Putamen (tissue), 1 donor: ENCODE results near the gene BIRC3.
"Not testable (repeated sequence)": the region's sequence is repeated elsewhere in the genome, so short reads cannot be mapped to it uniquely, and the experiment has no call there.

Experiments
- DNase-seq: peaks from one replicate; pipeline ENCODE4 v3.0.0-alpha.2; 2016; ENCODE audit warnings: low spot score

Gene BIRC3

DNA sequence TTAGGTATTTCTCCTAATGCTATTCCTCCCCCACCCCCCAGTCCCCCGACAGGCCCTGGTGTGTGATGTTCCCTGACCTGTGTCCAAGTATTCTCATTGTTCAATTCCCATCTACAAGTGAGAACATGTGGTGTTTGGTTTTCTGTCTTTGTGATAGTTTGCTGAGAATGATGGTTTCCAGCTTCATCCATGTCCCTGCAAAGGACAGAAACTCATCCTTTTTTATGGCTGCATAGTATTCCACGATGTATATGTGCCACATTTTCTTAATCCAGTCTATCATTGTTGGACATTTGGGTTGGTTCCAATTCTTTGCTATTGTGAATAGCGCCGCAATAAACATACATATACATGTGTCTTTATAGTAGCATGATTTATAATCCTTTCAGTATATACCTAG, 20.5 kb upstream of the BIRC3 start:
- not testable (repeated sequence) for DNase-seq

DNA sequence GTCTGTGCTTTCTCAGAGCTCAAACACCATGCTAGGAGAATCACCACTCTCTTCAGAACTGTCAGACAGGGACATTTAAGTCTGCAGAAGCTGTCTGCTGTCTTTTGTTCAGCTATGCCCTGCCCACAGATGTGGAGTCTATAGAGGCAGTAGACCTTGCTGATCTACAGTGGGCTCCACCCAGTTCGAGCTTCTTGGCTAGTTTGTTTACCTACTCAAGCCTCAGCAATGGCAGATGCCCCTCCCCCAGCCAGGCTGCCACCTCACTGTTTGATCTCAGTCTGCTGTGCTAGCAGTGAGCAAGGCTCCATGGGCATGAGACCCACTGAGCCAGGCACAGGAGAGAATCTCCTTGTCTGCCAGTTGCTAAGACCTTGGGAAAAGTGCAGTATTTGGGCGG, 16.4 kb upstream of the BIRC3 start:
- DNase-seq: not testable (repeated sequence)

DNA sequence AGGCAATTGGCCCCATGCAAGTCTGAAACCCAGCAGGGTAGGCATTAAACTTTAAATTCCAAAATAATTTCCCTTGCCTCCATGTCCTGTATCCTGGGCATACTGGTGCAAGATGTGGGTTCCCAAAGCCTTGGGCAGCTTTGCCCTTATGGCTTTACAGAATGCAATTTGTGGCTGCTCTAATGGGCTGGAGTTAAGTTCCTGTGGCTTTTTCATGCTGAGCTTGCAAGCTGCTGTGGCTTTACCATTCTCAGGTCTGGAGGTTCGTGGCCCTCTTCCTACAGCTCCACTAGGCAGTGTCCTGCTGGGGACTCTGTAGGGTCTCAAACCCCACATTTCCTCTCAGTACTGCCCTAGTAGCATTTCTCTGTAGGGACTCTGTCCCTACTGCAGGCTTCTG, 15.0 kb upstream of the BIRC3 start:
- DNase-seq: no peak

DNA sequence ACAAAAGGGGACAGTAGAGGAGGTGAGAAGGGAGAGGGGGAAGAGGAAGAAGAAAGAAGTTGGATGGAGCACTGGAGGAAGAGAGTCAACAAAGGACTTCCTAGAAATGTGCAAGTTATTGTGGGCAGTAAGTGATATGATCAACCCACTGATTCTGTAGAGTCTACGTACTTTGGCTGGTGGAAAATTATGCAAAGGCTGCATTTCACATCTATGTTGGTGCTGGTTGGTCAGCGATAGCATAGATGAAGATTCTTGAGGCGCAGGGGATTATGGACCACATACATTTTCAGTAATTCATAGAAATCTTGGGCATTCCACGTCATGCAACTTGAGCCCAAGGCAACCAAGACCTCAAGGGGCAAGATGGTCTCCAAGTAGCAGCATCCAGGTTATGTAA, 12.6 kb upstream of the BIRC3 start:
- DNase-seq: no peak

DNA sequence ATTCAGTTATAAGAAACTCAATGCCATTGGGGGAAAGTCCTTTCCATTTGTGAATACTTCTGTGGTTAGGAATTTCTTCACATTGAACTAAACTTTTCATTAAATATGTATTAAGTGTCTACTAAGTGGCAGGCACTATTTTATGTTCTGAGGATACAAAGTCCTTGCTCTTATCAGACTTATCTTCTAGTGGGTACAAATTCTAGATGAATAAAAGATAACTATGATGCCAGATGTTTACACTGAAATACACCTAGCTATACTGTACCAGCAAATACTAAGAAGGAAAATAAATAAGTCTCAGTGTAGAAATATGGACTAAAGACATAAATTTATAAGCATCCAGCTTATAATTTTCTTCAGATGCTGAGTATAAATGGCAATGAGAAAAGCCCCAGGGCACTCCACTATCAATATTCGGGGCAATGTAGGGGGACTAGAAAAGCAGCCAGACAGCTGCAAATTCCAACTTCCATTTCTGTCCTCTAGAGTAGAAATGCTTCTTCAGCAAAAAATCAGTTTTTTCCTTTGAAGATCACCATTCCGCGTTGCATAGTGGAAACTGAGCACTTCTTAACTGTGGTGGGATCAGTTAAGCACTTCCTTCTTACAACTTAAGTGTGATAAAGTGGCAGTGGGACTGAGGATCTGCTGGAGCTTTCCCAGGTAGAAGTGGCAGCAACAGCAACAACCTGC, 11.8 kb upstream of the BIRC3 start:
- no peak for DNase-seq

DNA sequence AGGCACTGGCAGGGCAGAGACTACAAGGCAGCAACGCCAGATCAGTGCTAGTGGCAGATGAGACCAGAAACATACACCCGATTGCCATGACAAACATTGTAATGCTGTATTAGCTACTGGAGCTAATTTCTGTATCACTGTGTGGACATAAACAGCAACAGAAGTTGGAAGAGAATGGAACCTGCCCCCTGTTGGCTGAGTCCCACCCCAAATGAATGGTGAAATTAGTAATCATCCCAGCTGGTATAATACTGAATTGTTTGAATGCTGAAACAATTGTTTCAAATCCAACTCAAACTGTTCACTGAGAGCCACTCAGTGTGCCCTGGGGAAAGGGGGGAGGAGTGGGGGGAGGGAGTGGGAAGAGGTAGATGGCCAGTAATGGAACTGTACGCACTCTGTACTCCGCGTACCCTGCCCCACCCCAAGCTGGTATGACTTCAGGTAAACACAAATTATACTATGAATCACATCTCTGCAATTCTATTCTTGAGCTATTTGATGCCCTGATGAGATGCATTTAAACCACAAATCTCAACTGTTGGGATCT, 11.2 kb upstream of the BIRC3 start:
- DNase-seq: no peak

DNA sequence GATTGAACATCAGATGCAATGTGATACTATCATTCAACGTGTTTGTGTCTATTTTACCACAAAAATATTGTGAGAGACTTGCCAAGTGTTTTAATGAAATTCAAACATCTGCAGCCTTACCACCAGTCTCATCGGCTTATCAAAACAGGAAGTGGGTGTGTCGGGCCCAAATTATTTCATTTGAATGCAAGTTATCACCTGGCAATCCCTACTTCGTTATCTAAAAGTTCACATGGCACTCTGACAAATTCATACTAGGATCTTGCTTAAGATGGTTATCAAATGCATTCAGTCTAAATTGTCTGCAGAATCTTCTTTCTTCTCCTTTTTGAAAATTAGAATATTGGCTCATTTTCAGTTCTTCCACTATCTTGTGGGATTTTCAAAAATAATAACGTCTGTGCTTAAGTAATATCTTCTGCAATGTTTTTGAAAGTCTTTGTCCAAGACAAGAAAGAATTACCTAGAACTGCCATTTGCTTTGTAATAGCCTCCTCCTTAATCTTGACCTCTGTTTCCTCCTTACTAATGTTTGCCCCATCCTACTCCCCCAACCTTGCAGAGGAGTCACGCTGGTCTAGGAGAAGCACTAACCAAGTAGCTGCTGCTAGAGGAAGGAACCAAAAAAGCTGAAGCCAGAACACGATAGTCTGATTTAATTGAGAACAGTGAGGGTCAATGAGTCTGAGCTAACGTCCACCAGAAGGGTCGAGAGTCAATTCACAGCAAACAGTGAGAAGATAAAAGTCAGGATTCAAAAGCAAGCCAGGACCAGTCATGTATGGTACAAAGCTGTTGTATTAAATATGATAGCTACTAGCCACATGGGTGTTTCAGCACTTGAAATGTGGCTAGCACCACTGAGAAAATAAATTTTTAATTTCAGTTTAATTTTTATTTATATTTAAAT, 10.2 kb upstream of the BIRC3 start:
- DNase-seq: no peak

DNA sequence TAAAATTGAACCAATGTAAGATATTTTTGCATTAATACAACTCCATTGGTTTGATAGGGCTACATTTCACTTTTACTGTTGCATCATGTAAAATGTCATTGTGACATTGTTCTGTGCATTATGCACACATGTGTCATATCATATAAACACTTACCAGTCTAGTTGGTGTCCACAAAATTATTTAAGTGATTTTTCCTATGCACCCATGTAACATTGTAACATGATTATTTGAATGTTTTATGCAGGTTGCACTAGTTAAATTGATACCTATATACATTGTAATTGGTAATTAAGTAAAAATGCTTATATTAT, 9.6 kb upstream of the BIRC3 start:
- DNase-seq: no peak

DNA sequence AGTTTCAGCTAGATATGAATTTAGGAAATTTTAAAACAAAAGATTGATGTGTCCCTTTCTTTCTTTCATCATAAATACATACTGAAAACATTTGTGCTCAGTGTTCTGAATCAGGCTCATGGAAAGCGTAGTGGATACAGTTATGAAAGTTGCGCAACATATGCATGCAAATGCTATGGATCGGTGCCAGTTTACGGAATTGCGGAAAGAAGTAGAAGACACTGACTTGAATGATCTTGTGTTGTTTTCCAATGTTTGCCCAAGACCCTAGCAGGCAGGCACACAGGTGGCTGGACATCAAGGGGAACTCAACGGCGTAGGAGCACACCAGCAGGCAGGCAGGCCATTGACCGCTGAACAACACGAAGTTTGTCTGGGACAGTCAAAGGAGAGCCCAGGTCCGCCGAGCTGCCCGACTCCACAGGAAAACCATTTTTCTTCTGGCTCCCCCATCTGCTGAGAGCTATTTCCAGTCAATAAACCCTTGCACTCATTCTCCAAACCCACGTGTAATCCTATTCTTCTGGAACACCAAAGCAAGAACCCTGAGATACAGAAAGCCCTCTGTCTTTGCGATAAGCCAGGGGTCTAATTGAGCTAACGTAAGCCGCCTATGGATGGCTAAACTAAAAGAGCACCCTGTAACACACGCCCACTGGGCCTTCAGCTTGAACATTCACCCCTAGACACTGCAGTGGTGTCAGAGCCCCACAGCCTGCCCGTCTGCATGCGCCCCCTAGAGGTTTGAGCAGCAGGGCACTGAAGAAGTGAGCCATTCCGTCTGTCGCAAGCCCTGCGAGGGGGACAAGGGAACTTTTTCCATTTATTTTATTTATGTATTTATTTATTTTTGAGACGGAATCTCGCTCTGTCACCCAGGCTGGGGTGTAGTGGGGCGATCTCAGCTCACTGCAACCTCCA, 7.4 kb upstream of the BIRC3 start:
- no peak for DNase-seq

DNA sequence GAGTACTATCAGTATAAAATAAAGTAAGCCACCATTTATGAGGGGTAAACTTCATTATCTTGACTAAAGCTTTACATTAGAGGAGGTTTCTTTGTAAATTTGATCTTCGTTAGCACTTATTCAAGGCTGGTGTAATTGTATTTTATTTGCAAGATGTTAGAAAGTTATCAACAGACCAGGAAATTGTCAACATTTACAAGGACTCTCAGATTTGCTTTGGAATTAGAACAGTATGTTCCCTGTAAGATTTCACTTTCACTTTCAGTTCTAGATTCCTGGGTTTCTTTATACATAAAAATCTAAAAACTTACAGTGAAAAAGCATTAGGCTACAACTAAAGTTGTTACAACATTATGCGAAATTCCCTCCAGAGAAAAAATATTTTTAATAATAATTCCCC, 4.6 kb upstream of the BIRC3 start:
- no peak for DNase-seq

DNA sequence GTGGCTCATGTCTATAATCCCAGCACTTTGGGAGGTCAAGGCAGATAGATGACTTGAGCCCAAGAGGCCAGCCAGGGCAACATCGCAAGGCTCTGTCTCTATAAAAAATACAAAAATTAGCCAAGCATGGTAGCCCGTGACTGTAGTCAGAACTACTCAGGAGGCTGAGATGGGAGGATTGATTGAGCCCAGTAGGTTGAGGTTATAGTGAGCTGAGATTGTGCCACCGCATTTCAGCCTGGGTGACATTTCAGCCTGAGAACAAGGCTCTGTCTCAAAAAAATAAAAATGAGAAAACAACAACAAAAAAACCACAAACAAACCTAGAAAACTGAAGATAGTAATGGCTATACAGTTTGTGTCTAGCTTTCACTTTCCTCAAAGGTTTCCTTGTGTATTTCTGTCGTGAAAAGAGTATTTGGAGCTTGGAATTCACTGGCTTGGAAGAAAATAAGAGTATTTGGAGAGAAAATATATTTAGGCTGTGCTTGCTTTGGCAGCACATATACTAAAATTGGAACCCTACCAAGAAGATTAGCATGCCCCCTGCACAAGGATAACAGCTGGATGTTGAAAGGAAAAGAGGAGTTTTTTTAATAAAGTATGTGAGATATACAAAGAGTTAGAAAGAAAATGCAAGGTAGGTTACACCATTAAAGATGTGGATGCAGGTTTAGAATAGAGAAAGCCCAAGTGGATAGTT, 3.9 kb upstream of the BIRC3 start:
- no peak for DNase-seq

DNA sequence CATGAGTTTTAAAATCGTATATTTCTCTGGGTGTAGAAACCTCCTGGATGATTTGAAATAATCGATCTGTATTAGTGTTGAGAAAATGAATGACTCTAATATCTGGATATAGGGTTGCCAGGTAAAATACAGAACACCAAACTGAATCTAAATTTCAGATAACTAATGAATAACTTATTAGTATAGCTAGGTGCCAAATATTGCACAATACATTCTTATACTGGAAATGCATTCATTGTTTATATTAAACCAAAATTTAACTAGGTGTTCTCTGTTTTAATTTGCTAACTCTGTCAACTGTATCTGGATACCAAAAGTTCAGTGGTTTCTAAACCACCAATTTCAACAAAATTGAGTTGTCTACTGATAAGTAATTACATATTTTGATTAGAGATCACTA, 2.5 kb upstream of the BIRC3 start:
- DNase-seq: no peak

DNA sequence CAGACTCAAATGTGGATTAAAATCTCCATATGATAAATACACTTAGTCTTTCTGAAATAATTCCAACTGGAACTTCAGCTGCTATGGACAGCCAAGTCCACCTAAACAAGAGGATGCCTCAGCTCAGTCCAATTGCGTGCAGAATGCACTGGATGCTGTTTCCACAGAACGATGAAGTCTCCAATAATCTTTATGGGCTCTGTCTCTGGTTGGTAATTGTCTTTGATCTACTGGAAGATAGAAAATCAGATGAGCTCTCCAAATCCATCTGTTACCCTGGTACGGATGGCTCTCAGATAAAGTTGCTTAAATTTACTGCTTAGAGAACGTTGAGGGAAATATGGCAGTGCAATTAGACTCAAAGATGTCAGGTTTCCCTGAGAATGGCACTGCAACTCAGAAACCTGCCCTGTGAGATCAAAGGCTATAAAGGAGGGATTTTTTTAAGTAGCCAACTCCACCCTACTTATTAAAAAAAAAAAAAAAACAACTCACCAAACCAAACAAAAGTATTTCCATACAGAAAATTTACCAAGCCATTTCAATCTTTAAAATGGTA, 859 bp upstream of the BIRC3 start:
- no peak for DNase-seq

DNA sequence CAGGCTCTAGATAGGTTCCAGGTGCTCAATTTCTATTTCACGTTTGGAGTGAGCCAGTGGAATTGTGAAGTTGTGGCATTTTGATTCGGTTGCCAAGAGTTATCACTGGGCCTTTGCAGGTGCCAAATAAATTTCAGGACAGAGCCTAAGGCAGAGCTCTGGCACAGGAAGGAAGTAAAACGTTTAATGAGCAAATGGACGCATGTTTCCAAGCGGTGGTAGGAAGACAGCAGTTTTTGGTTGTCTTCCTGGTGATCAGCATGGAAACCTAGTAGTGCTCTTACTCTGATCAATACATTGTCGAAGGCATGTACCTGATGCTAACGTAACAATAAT, 452 bp downstream of the BIRC3 start:
- DNase-seq: no peak

DNA sequence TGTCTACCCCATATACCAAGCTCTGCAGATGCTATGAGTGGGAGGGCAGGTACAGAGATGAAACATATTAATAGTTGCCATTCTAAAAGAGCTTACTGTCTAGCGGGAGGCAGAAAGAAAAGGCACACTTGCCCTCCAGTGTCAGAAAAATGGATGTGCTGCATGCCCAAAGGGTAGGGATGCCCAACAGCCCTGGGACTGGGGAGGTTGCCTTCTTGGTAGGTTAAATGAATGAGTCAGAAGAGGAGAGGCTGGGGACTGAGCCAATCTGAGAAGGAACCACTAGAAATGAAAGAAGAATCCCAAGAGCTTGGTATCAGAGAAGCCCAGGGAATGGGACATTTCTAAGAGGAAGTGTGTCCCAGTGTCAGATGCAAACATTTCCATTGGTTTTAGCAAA, 1.2 kb downstream of the BIRC3 start:
- DNase-seq: no peak

DNA sequence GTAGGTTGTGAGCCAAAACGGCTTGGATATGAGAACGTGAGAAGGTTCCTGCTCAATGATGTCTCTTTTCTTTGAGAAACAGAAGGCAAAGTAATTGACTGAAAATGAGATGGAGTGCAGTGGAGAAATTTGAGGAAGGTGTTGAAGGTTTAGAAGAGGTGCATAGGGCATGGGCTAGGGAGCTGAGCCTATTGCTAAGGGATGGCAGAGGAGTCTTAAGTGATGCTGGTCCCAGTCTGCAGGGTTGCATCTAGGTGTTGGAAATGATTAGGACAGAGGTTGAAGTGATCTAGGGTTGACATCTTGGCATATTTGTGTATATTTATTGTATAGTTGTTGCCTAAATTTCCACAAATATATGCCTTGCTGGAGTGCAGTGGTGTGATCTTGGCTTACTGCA, 2.3 kb downstream of the BIRC3 start:
- DNase-seq: no peak

DNA sequence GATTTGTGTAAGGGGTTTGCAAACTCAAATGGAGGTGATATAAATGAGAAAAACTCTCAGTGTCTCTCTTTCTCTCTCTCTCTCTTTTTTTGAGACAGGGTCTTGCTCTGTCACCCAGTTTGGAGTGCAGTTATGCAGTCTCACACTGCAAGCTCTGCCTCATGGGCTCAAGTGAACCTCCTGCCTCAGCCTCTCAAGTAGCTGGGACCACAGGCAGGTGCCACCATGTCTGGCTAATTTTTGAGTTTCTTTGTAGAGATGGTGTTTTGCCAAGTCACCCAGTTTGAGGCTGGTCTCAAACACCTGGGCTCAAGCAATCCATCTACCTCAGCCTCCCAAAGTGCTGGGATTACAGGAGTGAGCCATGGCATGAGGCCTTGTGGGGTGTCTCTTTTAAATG, 2.9 kb downstream of the BIRC3 start:
- DNase-seq: no peak

DNA sequence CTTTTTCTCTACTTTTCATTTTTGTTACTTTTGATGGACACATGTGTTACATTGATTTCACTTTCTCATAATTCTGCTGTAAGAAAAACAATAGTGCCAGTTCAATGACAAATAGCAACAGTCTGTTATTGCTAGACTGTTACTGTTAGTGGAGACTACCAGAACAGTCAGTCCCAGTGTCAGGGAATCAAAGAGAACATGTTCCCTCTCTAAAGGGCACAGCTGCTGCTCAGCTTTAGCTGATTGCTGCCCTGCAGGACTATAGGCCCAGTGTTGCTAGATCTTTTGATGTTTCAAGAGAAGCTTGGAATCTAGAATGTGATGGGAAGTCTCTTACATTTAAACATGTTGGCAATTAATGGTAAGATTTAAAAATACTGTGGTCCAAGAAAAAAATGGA, 3.4 kb downstream of the BIRC3 start:
- no peak for DNase-seq

DNA sequence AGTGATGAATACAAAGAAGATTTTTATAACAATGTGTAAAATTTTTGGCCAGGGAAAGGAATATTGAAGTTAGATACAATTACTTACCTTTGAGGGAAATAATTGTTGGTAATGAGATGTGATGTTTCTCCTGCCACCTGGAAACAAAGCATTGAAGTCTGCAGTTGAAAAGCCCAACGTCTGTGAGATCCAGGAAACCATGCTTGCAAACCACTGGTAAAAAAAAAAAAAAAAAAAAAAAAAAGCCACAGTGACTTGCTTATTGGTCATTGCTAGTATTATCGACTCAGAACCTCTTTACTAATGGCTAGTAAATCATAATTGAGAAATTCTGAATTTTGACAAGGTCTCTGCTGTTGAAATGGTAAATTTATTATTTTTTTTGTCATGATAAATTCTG, 5.3 kb downstream of the BIRC3 start:
- no peak for DNase-seq

DNA sequence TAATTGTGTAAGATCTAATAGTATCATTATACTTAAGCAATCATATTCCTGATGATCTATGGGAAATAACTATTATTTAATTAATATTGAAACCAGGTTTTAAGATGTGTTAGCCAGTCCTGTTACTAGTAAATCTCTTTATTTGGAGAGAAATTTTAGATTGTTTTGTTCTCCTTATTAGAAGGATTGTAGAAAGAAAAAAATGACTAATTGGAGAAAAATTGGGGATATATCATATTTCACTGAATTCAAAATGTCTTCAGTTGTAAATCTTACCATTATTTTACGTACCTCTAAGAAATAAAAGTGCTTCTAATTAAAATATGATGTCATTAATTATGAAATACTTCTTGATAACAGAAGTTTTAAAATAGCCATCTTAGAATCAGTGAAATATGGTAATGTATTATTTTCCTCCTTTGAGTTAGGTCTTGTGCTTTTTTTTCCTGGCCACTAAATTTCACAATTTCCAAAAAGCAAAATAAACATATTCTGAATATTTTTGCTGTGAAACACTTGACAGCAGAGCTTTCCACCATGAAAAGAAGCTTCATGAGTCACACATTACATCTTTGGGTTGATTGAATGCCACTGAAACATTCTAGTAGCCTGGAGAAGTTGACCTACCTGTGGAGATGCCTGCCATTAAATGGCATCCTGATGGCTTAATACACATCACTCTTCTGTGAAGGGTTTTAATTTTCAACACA, 6.4 kb downstream of the BIRC3 start:
- DNase-seq: no peak

DNA sequence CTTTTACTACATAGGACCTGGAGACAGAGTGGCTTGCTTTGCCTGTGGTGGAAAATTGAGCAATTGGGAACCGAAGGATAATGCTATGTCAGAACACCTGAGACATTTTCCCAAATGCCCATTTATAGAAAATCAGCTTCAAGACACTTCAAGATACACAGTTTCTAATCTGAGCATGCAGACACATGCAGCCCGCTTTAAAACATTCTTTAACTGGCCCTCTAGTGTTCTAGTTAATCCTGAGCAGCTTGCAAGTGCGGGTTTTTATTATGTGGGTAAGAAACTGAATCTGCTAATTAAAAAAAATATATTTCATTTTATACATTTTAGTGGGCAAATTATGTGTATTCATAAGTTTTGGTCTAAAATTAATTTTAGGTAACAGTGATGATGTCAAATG, 7.8 kb downstream of the BIRC3 start:
- DNase-seq: no peak
